PC-9 (cell line): ENCODE results near the gene ZFP30. TPM values are rescaled to one million over a fixed set of nuclear protein-coding genes. Genes with fewer than 3 reads are reported as not detected.

Experiments used
- BruUV-seq: library from RNA; stranded (reverse); fragments of 400-500 nt; replicated peaks from 2 replicates; lab custom pipeline; 2021; lab: Mats Ljungman, UMichigan
- CTCF ChIA-PET: fragments of 300-600 bp; sonication (Branson Sonifier 250); formaldehyde crosslinking; loops from one replicate; lab custom pipeline; 2022; ENCODE audit warnings: antibody characterized with exemption; lab: Charles Lee
- POLR2A ChIA-PET: fragments of 300-600 bp; sonication (Branson Sonifier 250); formaldehyde crosslinking; loops from one replicate; lab custom pipeline; 2022; ENCODE audit warnings: antibody characterized with exemption; ENCODE audit not compliant: unreplicated experiment; lab: Charles Lee
- DNase-seq, 2 experiments: peaks; one replicate each; pipeline versions ENCODE4 v3.0.0 to v3.0.0-alpha.2; 2015 to 2022; ENCODE audit warnings: mixed read lengths in 1 of 2
- H2AFZ ChIP-seq: fragments of 200-600 bp; sonication (generic); 2 replicates; pipeline ENCODE4 v1.8.1; 2017; ENCODE audit warnings: antibody characterized with exemption
- H3F3A ChIP-seq: fragments of 200-600 bp; sonication (generic); 2 replicates; pipeline ENCODE4 v1.8.1; 2017; ENCODE audit warnings: antibody characterized with exemption, mild to moderate bottlenecking, low read depth; ENCODE audit not compliant: insufficient read depth
- H3K27ac ChIP-seq: fragments of 200-600 bp; sonication (generic); 2 replicates; pipeline ENCODE4 v1.6.1; 2016; ENCODE audit warnings: mixed run types
- H3K27me3 ChIP-seq: fragments of 200-600 bp; sonication (generic); 2 replicates; pipeline ENCODE4 v1.6.1; 2016; ENCODE audit warnings: low read depth, mixed run types; ENCODE audit not compliant: insufficient read depth
- H3K36me3 ChIP-seq: fragments of 200-600 bp; sonication (generic); 2 replicates; pipeline ENCODE4 v1.6.1; 2016; ENCODE audit warnings: low read depth, mixed run types
- H3K4me1 ChIP-seq: fragments of 200-600 bp; sonication (generic); replicated peaks from 2 replicates; pipeline ENCODE4 v1.6.1; 2016; ENCODE audit warnings: mixed run types; ENCODE audit not compliant: insufficient read depth
- H3K4me2 ChIP-seq: fragments of 200-600 bp; sonication (generic); 2 replicates; pipeline ENCODE4 v1.6.1; 2017; ENCODE audit warnings: mixed run types
- H3K4me3 ChIP-seq: fragments of 200-600 bp; sonication (generic); 2 replicates; pipeline ENCODE4 v1.6.1; 2016; ENCODE audit warnings: mixed run types
- H3K79me2 ChIP-seq: fragments of 200-600 bp; sonication (generic); 2 replicates; pipeline ENCODE4 v1.6.1; 2017; ENCODE audit warnings: low read depth, mixed run types
- H3K9me2 ChIP-seq: fragments of 200-600 bp; sonication (generic); 2 replicates; pipeline ENCODE4 v1.8.1; 2017; ENCODE audit warnings: mild to moderate bottlenecking; ENCODE audit not compliant: insufficient read depth
- H3K9me3 ChIP-seq: fragments of 200-600 bp; sonication (generic); 2 replicates; pipeline ENCODE4 v1.8.1; 2016; ENCODE audit warnings: low read depth; ENCODE audit not compliant: insufficient read depth
- H4K20me1 ChIP-seq: fragments of 200-600 bp; sonication (generic); 2 replicates; pipeline ENCODE4 v1.8.1; 2017; ENCODE audit not compliant: insufficient read depth
- EZH2 ChIP-seq: fragments of 200-600 bp; sonication (generic); IDR thresholded peaks from 2 replicates; pipeline ENCODE4 v1.8.0; 2017; ENCODE audit warnings: antibody characterized with exemption, low read depth
- intact Hi-C: fragments of 100-400 bp; cut with micrococcal nuclease; formaldehyde crosslinking; loops from one replicate; pipeline ENCODE4 v1.10.0; 2022; ENCODE audit not compliant: unreplicated experiment
- total RNA-seq: library from RNA; stranded (reverse); gene quantifications from 2 replicates; pipeline ENCODE4 v1.2.3, GENCODE V29; 2021
- TF ChIP-seq, protein P1 (sequence below): fragments of 200-600 bp; sonication (generic); conservative IDR thresholded peaks from 2 replicates; pipeline ENCODE4 v1.6.1; 2017; ENCODE audit warnings: mixed run types, antibody characterized with exemption, mild to moderate bottlenecking, moderate library complexity

ZFP30 gene
- total RNA-seq, 1 experiment from 2014 or later = 7.5 TPM

DNA sequence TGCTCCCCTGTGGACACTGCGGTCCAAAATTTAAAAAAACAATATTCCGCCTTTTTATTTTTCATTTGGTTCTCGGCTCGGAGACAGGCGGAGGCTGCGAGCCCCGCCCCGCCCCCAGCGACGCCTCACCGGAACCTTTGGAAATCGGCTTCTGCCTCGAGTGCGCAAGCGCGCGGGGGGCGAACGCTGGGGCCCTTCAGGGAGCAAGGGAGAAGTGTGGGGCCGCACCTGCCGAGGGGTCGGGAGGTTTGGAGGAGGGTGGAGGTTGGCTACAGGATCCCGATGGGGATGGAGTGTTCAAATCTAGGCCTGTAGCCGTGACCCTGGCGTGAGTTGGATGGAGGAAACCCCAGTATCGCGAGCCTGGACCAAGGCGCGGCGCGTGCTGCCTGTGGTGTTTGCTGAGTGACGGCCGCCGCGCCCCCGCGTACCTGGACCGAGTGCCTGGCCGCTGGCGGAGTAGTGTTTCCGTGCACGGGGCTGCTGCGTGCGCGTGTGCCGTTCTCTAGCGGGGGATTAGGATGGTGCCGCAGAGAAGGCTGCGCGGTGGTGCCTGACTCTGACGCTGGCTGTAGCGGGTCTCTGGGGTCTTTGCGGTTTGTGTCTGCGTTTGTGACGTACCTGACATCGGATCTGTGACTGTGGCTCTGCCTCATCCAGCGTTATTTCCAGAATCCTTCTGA is 565 bp upstream of the ZFP30 start:
- intact Hi-C loops = no loop called here
- POLR2A ChIA-PET = no interaction called here
- Histone ChIP-seq H3K27me3 (no peaks in the 10 kb centered on the region), H3K36me3 (peaks cover 15% of the 10 kb centered on the region; the same call in 1 of the 2 replicates), H4K20me1 (no peaks in the 10 kb centered on the region), H2AFZ (peak overlapping the region; percentile 100), H3K27ac (peak overlapping the region; percentile 58), H3K4me1 (peaks cover 18% of the 10 kb centered on the region), H3K4me3 (peak overlapping the region; percentile 67), H3K4me2 (peak overlapping the region; percentile 92), H3F3A (no peaks in the 10 kb centered on the region), H3K79me2 (peaks cover 27% of the 10 kb centered on the region), H3K9me2 (no peaks in the 10 kb centered on the region), H3K9me3 (peaks cover 19% of the 10 kb centered on the region)
- DNase-seq = peak; percentile 69 to 82
- TSS peak; percentile 64 for BruUV-seq
- CTCF ChIA-PET = no interaction called here
- no peak for TF ChIP-seq EZH2
- TF ChIP-seq, protein P1, sequence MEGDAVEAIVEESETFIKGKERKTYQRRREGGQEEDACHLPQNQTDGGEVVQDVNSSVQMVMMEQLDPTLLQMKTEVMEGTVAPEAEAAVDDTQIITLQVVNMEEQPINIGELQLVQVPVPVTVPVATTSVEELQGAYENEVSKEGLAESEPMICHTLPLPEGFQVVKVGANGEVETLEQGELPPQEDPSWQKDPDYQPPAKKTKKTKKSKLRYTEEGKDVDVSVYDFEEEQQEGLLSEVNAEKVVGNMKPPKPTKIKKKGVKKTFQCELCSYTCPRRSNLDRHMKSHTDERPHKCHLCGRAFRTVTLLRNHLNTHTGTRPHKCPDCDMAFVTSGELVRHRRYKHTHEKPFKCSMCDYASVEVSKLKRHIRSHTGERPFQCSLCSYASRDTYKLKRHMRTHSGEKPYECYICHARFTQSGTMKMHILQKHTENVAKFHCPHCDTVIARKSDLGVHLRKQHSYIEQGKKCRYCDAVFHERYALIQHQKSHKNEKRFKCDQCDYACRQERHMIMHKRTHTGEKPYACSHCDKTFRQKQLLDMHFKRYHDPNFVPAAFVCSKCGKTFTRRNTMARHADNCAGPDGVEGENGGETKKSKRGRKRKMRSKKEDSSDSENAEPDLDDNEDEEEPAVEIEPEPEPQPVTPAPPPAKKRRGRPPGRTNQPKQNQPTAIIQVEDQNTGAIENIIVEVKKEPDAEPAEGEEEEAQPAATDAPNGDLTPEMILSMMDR = no peak

DNA sequence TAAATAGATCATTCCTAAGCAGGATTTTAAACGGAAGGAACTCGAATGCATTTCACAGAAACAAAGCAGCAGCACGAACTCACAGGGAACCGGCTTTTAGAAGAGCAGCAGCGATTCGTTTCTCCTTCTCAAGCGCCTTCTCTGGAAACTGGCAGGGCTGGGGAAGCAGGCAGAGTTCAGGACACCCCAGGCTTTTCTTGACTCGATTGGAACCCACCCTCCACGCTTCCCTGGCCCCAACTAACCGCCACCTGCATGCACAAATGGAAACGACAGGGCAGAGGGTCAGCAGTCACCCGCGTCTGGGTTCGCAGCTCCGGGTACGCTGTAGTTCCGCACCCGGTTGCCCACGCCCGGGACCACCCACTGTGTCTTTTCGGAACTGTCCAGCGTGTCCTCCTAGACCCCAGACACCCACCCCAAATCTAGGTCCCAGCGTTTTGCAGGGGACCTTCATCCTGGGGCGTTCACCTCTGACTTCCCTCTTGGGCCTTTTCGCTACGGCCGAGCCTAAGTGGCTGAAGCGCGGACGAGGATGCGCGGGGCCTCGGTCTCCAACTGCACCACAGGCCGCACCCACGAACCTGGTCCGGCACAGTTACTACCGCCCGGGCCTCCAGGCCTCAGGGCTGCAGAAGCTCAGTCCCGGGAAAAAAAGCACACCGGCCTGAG is 500 bp downstream of the ZFP30 start:
- ChIA-PET CTCF (no interaction called here), POLR2A (no interaction called here)
- peak overlapping the region; percentile 92 for H3K4me2 ChIP-seq
- peak; percentile 2 to 37 for DNase-seq
- peak overlapping the region; percentile 67 for H3K4me3 ChIP-seq
- peaks cover 31% of the 10 kb centered on the region for H3K79me2 ChIP-seq
- H3K27me3 ChIP-seq = no peaks in the 10 kb centered on the region
- no peaks in the 10 kb centered on the region for H4K20me1 ChIP-seq
- no TSS peak for BruUV-seq
- peak overlapping the region; percentile 100 for H2AFZ ChIP-seq
- no peak for TF ChIP-seq EZH2
- TF ChIP-seq, protein P1 = no peak
- peaks cover 22% of the 10 kb centered on the region; the same call in 1 of the 2 replicates for H3K36me3 ChIP-seq
- peak overlapping the region; percentile 58 for H3K27ac ChIP-seq
- H3K4me1 ChIP-seq = peaks cover 18% of the 10 kb centered on the region
- intact Hi-C loops = no loop called here
- no peaks in the 10 kb centered on the region for H3K9me2 ChIP-seq
- no peaks in the 10 kb centered on the region for H3F3A ChIP-seq
- H3K9me3 ChIP-seq = peaks cover 19% of the 10 kb centered on the region

DNA sequence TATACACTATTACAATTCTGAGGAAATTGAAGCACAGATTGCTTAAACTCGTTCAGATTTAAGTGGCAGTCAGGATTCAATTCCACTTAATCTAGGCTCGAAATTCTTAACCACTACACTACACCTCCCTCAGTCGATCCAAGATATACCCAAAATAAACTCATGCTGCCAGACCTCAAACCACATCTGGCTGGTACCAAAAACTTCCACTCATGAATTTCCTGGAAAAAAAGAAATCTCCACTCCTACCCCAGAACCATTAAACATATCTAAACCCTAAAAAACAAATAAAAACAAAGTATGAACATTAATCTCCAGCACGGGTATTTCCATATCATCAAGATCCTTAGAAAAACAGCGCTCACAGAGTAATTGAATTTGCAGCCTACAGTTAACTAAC is 1.1 kb downstream of the ZFP30 start:
- TF ChIP-seq EZH2 = no peak
- TF ChIP-seq, protein P1 = no peak
- Histone ChIP-seq H3F3A (no peaks in the 10 kb centered on the region), H3K9me3 (peaks cover 19% of the 10 kb centered on the region), H3K27me3 (no peaks in the 10 kb centered on the region), H3K4me3 (peak overlapping the region; percentile 67), H3K79me2 (peaks cover 31% of the 10 kb centered on the region), H3K4me2 (peak overlapping the region; percentile 92), H3K27ac (no peak overlapping the region), H3K4me1 (peaks cover 18% of the 10 kb centered on the region), H2AFZ (peak overlapping the region; percentile 100), H3K9me2 (no peaks in the 10 kb centered on the region), H4K20me1 (no peaks in the 10 kb centered on the region), H3K36me3 (peaks cover 22% of the 10 kb centered on the region; the same call in 1 of the 2 replicates)
- intact Hi-C loops = no loop called here
- ChIA-PET POLR2A (no interaction called here), CTCF (no interaction called here)
- TSS peak; percentile 53 for BruUV-seq
- DNase-seq = no peak
